ENCODE measurements around the gene ELP1.

DNA sequence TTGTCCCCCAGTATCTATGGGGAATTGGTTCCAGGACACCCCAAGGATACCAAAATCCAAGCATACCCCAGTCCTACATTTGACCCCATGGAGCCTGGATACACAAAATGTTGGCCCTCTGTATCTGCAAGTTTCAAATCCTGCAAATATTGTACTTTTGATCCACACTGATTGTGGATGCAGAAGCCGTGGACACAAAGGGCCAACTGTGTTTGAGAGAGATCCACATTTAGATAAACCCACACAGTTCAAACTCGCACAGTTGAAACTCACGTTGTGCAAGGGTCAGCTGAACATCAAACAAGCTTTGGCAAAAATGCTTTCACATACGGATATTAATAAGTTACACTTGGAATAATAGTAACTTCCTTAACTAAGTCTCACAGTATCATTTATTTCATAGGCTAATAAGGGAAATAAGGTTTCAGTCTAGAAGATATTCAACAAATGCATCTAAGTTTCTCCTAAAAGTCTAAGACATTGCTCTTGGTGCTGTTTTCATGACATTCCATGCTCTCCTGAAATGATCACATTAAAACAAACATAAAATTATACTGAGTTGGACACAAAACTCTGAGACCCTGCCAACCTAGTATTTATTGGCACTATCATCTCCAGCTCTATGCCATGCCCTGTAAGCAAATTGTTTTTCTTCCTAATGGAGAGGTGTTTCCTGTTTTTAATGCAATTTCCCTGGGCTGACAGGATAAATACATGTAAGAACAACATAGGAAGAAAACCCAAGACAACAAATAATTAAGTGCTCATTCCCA is 39.5 kb downstream of the ELP1 start:
- TF ChIP-seq, protein P1, sequence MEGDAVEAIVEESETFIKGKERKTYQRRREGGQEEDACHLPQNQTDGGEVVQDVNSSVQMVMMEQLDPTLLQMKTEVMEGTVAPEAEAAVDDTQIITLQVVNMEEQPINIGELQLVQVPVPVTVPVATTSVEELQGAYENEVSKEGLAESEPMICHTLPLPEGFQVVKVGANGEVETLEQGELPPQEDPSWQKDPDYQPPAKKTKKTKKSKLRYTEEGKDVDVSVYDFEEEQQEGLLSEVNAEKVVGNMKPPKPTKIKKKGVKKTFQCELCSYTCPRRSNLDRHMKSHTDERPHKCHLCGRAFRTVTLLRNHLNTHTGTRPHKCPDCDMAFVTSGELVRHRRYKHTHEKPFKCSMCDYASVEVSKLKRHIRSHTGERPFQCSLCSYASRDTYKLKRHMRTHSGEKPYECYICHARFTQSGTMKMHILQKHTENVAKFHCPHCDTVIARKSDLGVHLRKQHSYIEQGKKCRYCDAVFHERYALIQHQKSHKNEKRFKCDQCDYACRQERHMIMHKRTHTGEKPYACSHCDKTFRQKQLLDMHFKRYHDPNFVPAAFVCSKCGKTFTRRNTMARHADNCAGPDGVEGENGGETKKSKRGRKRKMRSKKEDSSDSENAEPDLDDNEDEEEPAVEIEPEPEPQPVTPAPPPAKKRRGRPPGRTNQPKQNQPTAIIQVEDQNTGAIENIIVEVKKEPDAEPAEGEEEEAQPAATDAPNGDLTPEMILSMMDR (IDR thresholded peaks at IDR 0.05; ENCODE audit: low read depth, low read length, missing input control), result no peak
- TF ChIP-seq, protein P2, sequence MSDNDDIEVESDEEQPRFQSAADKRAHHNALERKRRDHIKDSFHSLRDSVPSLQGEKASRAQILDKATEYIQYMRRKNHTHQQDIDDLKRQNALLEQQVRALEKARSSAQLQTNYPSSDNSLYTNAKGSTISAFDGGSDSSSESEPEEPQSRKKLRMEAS (IDR thresholded peaks at IDR 0.05), result peak; percentile 62
- TF ChIP-seq TAF1 (conservative IDR thresholded peaks at IDR 0.05) (no peak), RXRA (IDR thresholded peaks at IDR 0.05) (peak; percentile 81 to 94), JUND (IDR thresholded peaks at IDR 0.05) (peak in 1 of 2 donors; percentile 82), YY1 (IDR thresholded peaks at IDR 0.05) (peak; percentile 81), GABPA (IDR thresholded peaks at IDR 0.05 in 1 of 2, conservative IDR thresholded peaks at IDR 0.05 in 1 of 2) (peak in 1 of 2 donors; percentile 43), EGR1 (IDR thresholded peaks at IDR 0.05; ENCODE audit: low read depth in 2 of 2) (peak in 1 of 2 donors; percentile 69), RAD21 (IDR thresholded peaks at IDR 0.05) (peak; percentile 42 to 55)
- TF ChIP-seq, protein P3, sequence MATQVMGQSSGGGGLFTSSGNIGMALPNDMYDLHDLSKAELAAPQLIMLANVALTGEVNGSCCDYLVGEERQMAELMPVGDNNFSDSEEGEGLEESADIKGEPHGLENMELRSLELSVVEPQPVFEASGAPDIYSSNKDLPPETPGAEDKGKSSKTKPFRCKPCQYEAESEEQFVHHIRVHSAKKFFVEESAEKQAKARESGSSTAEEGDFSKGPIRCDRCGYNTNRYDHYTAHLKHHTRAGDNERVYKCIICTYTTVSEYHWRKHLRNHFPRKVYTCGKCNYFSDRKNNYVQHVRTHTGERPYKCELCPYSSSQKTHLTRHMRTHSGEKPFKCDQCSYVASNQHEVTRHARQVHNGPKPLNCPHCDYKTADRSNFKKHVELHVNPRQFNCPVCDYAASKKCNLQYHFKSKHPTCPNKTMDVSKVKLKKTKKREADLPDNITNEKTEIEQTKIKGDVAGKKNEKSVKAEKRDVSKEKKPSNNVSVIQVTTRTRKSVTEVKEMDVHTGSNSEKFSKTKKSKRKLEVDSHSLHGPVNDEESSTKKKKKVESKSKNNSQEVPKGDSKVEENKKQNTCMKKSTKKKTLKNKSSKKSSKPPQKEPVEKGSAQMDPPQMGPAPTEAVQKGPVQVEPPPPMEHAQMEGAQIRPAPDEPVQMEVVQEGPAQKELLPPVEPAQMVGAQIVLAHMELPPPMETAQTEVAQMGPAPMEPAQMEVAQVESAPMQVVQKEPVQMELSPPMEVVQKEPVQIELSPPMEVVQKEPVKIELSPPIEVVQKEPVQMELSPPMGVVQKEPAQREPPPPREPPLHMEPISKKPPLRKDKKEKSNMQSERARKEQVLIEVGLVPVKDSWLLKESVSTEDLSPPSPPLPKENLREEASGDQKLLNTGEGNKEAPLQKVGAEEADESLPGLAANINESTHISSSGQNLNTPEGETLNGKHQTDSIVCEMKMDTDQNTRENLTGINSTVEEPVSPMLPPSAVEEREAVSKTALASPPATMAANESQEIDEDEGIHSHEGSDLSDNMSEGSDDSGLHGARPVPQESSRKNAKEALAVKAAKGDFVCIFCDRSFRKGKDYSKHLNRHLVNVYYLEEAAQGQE (IDR thresholded peaks at IDR 0.05), result peak; percentile 84
